Mesenchymal stem cell (in vitro differentiated cells and primary cell): ENCODE data around the gene PITX3.

ENCODE experiments used
- DNase-seq: peaks from one replicate; pipeline ENCODE4 v3.0.0-alpha.2; 2013
- H2AFZ ChIP-seq: one replicate; pipeline ENCODE4 v1.6.1; 2013; ENCODE audit warnings: low read depth, mild to moderate bottlenecking, control low read depth, inconsistent platforms, low read length, moderate library complexity
- H2AK5ac ChIP-seq: 2 replicates; pipeline ENCODE4 v1.6.1; 2013; ENCODE audit warnings: low read length, moderate library complexity, mild to moderate bottlenecking, inconsistent platforms; ENCODE audit not compliant: severe bottlenecking
- H2BK120ac ChIP-seq: one replicate; pipeline ENCODE4 v1.6.1; 2013; ENCODE audit warnings: low read depth, mild to moderate bottlenecking, inconsistent platforms, low read length, moderate library complexity
- H2BK12ac ChIP-seq, 2 experiments: one replicate each; pipeline ENCODE4 v1.6.1; 2013; ENCODE audit warnings: inconsistent platforms in 2 of 2, low read length in 2 of 2, mild to moderate bottlenecking in 2 of 2, moderate library complexity in 2 of 2, control low read depth in 1 of 2
- H2BK15ac ChIP-seq: one replicate; pipeline ENCODE4 v1.6.1; 2013; ENCODE audit warnings: mild to moderate bottlenecking, low read depth, inconsistent platforms; ENCODE audit not compliant: poor library complexity, severe bottlenecking
- H2BK5ac ChIP-seq: 2 replicates; pipeline ENCODE4 v1.6.1; 2013; ENCODE audit warnings: low read depth, mild to moderate bottlenecking, low read length, control low read depth, inconsistent platforms; ENCODE audit not compliant: poor library complexity, severe bottlenecking
- H3K14ac ChIP-seq, 2 experiments: one replicate each; pipeline ENCODE4 v1.6.1; 2013; ENCODE audit warnings: inconsistent platforms in 2 of 2, low read length in 2 of 2, control low read depth in 1 of 2, mild to moderate bottlenecking in 1 of 2, moderate library complexity in 1 of 2
- H3K18ac ChIP-seq, 2 experiments: one replicate each; pipeline ENCODE4 v1.6.1; 2013; ENCODE audit warnings: inconsistent platforms in 2 of 2, low read length in 2 of 2, control low read depth in 1 of 2, low read depth in 1 of 2, mild to moderate bottlenecking in 1 of 2
- H3K23ac ChIP-seq, 2 experiments: one replicate each; pipeline ENCODE4 v1.6.1; 2013; ENCODE audit warnings: inconsistent platforms in 2 of 2, low read length in 2 of 2, mild to moderate bottlenecking in 2 of 2, moderate library complexity in 2 of 2, control low read depth in 1 of 2
- H3K27ac ChIP-seq: 2 replicates; pipeline ENCODE4 v1.5.1; 2013; ENCODE audit warnings: mild to moderate bottlenecking, moderate library complexity, low read length, control low read depth, inconsistent platforms; ENCODE audit not compliant: poor library complexity, severe bottlenecking
- H3K27me3 ChIP-seq, 2 experiments: 2 replicates each; pipeline versions ENCODE4 v1.6.1 to v1.7.0; 2013; ENCODE audit warnings: low read length in 2 of 2, mild to moderate bottlenecking in 2 of 2, moderate library complexity in 2 of 2, control low read depth in 1 of 2, inconsistent platforms in 1 of 2; ENCODE audit not compliant: control insufficient read depth in 1 of 2, insufficient read depth in 1 of 2
- H3K36me3 ChIP-seq, 2 experiments: 2 replicates each; pipeline versions ENCODE4 v1.6.1 to v1.7.0; 2013; ENCODE audit warnings: low read length in 2 of 2, control low read depth in 1 of 2, inconsistent platforms in 1 of 2, low read depth in 1 of 2, mild to moderate bottlenecking in 1 of 2; ENCODE audit not compliant: insufficient read depth in 2 of 2, control insufficient read depth in 1 of 2
- H3K4ac ChIP-seq, 2 experiments: one replicate each; pipeline ENCODE4 v1.6.1; 2013; ENCODE audit warnings: inconsistent platforms in 2 of 2, low read length in 2 of 2, mild to moderate bottlenecking in 2 of 2, moderate library complexity in 2 of 2, control low read depth in 1 of 2, low read depth in 1 of 2
- H3K4me1 ChIP-seq: 2 replicates; pipeline ENCODE4 v1.6.1; 2013; ENCODE audit warnings: low read depth, low read length, control low read depth; ENCODE audit not compliant: control insufficient read depth, insufficient read depth
- H3K4me2 ChIP-seq: 2 replicates; pipeline ENCODE4 v1.6.1; 2013; ENCODE audit warnings: low read length, mild to moderate bottlenecking, inconsistent platforms; ENCODE audit not compliant: poor library complexity, severe bottlenecking
- H3K4me3 ChIP-seq, 2 experiments: 2 replicates each; pipeline versions ENCODE4 v1.5.1 to v1.7.0; 2013; ENCODE audit warnings: low read length in 2 of 2, mild to moderate bottlenecking in 2 of 2, control low read depth in 1 of 2, low read depth in 1 of 2; ENCODE audit not compliant: insufficient read depth in 1 of 2
- H3K79me1 ChIP-seq: replicated peaks from 2 replicates; pipeline ENCODE4 v1.6.1; 2013; ENCODE audit warnings: mild to moderate bottlenecking, control low read depth, low read length, inconsistent platforms; ENCODE audit not compliant: poor library complexity, severe bottlenecking
- H3K9ac ChIP-seq: 2 replicates; pipeline ENCODE4 v1.7.0; 2013; ENCODE audit warnings: mild to moderate bottlenecking, low read length, moderate library complexity
- H3K9me3 ChIP-seq: 2 replicates; pipeline ENCODE4 v1.7.0; 2013; ENCODE audit warnings: mild to moderate bottlenecking, low read length; ENCODE audit not compliant: control insufficient read depth
- H4K8ac ChIP-seq: one replicate; pipeline ENCODE4 v1.6.1; 2013; ENCODE audit warnings: inconsistent platforms, mild to moderate bottlenecking, low read length, moderate library complexity
- H4K91ac ChIP-seq: one replicate; pipeline ENCODE4 v1.6.1; 2013; ENCODE audit warnings: mild to moderate bottlenecking, low read length, inconsistent platforms
- WGBS: methylation state at CpG from one replicate; pipeline ENCODE4 v1.1.7; 2013; ENCODE audit warnings: mixed read lengths; 5-methylcytosine and 5-hydroxymethylcytosine counted together

The PITX3 gene

DNA sequence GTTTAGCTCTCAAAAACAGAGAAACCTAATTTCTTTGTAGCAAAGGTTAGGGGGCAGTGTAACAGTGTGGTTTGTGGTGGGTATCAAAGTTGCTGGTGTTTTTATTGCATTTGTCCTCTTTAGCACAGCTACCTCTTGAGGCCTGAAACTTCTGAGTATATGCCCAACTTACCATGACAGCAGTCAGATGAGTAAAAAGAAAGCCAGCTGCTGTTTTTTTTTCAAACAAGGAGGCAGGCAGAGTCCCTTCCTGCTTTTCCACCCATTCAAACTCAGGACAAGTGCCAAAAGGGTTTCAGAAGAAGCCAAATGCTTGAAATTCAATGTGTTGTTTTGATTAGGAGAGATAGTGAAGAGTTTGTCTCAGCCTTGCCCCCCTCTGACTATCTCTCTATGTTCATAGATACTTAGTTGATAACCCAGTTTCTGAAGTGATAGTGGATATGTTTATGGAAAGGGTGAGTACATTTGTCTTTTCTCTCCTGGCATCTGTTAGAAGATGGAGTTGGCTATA is 27.1 kb upstream of the PITX3 start:
- peaks cover 8 to 12% of the 10 kb centered on the region in 2 experiments for H3K36me3 ChIP-seq
- no peak overlapping the region for H3K4ac ChIP-seq
- H4K91ac ChIP-seq, result no peak overlapping the region
- peaks cover 10% of the 10 kb centered on the region for H3K4me1 ChIP-seq
- H3K14ac ChIP-seq, result no peak overlapping the region
- no peak overlapping the region for H3K18ac ChIP-seq
- no peak overlapping the region for H3K23ac ChIP-seq
- H3K9me3 ChIP-seq, result no peaks in the 10 kb centered on the region
- H2BK12ac ChIP-seq, result no peak overlapping the region
- H3K79me1 ChIP-seq, result peaks cover 11% of the 10 kb centered on the region
- no peak overlapping the region for H2BK15ac ChIP-seq
- H2BK120ac ChIP-seq, result no peak overlapping the region
- DNase-seq, result peak; percentile 44
- H3K9ac ChIP-seq, result peak overlapping the region; percentile 6
- H2AK5ac ChIP-seq, result no peak overlapping the region
- peak overlapping the region; percentile 85 for H3K27ac ChIP-seq
- H3K27me3 ChIP-seq, result no peaks in the 10 kb centered on the region
- H3K4me2 ChIP-seq, result no peak overlapping the region
- no peak overlapping the region for H2AFZ ChIP-seq
- no peak overlapping the region for H2BK5ac ChIP-seq
- no peak overlapping the region for H4K8ac ChIP-seq
- H3K4me3 ChIP-seq, result peak overlapping the region in 1 of 2 experiments; percentile 29

DNA sequence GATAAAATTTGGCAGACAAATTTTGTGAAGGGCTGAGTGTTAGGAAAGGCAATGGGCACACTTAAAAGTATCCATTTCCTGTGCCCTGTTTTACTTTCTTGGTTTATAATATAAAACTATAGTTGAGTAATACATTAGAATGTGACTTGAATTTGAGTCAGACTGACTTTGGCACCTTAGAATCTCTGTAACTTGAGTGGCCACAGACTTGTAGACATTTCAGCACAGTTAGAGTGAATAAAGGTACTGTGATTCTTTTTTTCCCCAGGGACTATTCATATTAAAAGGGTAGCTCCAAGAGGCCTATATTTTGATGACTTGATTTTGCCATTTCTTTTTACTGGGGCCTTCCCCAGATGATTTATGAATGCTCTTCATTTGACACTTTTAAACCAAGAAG is 26.4 kb upstream of the PITX3 start:
- Histone ChIP-seq H2BK5ac (no peak overlapping the region), H3K36me3 (peaks cover 8 to 15% of the 10 kb centered on the region in 2 experiments), H3K9me3 (no peaks in the 10 kb centered on the region), H3K18ac (no peak overlapping the region), H3K4me2 (no peak overlapping the region), H2BK12ac (no peak overlapping the region), H3K4me1 (peaks cover 8% of the 10 kb centered on the region), H2BK120ac (no peak overlapping the region), H3K23ac (no peak overlapping the region), H2AK5ac (no peak overlapping the region), H2BK15ac (no peak overlapping the region), H3K27me3 (no peaks in the 10 kb centered on the region), H3K14ac (no peak overlapping the region), H3K27ac (peak overlapping the region; percentile 85), H3K4ac (no peak overlapping the region), H4K91ac (no peak overlapping the region), H4K8ac (no peak overlapping the region), H2AFZ (no peak overlapping the region), H3K9ac (peak overlapping the region; percentile 6), H3K4me3 (no peak overlapping the region), H3K79me1 (peaks cover 14% of the 10 kb centered on the region)
- peak; percentile 38 for DNase-seq

DNA sequence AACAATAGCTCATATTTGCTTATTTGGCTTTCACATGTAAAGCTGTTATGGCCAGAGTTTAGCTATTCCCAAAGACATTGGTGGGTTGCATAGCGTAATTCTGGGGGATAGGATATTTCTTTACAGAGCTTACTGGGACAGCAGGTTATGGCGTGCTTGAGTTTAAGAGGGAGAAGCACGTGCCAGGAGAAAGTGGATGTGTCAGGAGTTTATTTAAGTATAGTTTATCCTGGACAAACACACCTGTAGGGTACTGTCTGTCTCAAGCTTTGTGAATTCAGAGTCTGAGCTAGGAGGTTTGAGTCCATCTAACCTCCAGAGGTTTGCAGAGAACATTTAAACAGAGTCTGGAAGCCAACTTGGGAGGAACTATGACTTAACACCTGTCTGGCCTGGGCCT is 25.4 kb upstream of the PITX3 start:
- H3K27me3 ChIP-seq, result no peaks in the 10 kb centered on the region
- no peak overlapping the region for H2BK120ac ChIP-seq
- H2BK15ac ChIP-seq, result no peak overlapping the region
- WGBS, result 100% methylated on average over 3 of the region's 3 CpGs
- H3K14ac ChIP-seq, result no peak overlapping the region
- H3K36me3 ChIP-seq, result peaks cover 8 to 18% of the 10 kb centered on the region in 2 experiments
- no peak overlapping the region for H4K91ac ChIP-seq
- H3K27ac ChIP-seq, result no peak overlapping the region
- peaks cover 8% of the 10 kb centered on the region for H3K4me1 ChIP-seq
- H3K23ac ChIP-seq, result no peak overlapping the region
- H3K4me3 ChIP-seq, result no peak overlapping the region
- no peak overlapping the region for H3K18ac ChIP-seq
- no peak overlapping the region for H3K9ac ChIP-seq
- no peak overlapping the region for H2BK5ac ChIP-seq
- peaks cover 16% of the 10 kb centered on the region for H3K79me1 ChIP-seq
- H3K9me3 ChIP-seq, result no peaks in the 10 kb centered on the region
- no peak overlapping the region for H3K4ac ChIP-seq
- H2BK12ac ChIP-seq, result no peak overlapping the region
- no peak overlapping the region for H4K8ac ChIP-seq
- no peak overlapping the region for H2AK5ac ChIP-seq
- no peak overlapping the region for H2AFZ ChIP-seq
- no peak overlapping the region for H3K4me2 ChIP-seq
- no peak for DNase-seq

DNA sequence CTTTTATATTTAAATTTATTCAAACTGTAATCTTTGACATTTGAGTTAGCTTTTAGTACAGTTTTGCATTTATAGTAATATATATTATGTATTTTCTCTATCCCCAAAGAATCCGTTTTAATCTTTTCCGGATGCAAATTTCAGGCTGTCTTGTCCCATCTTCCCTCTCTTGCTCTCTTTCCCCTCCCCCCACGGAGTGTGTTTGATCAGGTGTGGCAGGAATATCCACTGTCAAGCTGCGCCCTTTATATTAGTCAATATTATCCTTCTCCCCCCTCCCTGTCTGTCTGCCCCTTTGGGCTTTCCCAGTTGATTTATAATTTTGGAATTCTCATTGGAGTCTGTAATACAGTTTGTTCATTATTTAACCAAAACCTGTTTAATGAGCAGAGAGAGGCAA is 23.1 kb upstream of the PITX3 start:
- no peak overlapping the region for H2AFZ ChIP-seq
- no peak overlapping the region for H2BK12ac ChIP-seq
- no peak overlapping the region for H3K4ac ChIP-seq
- no peak overlapping the region for H3K27ac ChIP-seq
- H3K27me3 ChIP-seq, result no peaks in the 10 kb centered on the region
- H4K8ac ChIP-seq, result no peak overlapping the region
- no peak for DNase-seq
- H3K79me1 ChIP-seq, result peaks cover 14% of the 10 kb centered on the region
- H3K9me3 ChIP-seq, result no peaks in the 10 kb centered on the region
- peaks cover 13 to 38% of the 10 kb centered on the region in 2 experiments for H3K36me3 ChIP-seq
- no peak overlapping the region for H3K9ac ChIP-seq
- no peak overlapping the region for H2BK15ac ChIP-seq
- no peak overlapping the region for H2BK120ac ChIP-seq
- H3K14ac ChIP-seq, result no peak overlapping the region
- 90% methylated on average over 4 of the region's 4 CpGs for WGBS
- no peak overlapping the region for H3K4me3 ChIP-seq
- H2BK5ac ChIP-seq, result no peak overlapping the region
- no peak overlapping the region for H3K23ac ChIP-seq
- H3K4me1 ChIP-seq, result peaks cover 6% of the 10 kb centered on the region
- no peak overlapping the region for H2AK5ac ChIP-seq
- H4K91ac ChIP-seq, result no peak overlapping the region
- H3K4me2 ChIP-seq, result no peak overlapping the region
- H3K18ac ChIP-seq, result no peak overlapping the region
